Ectodermal cell (in vitro differentiated cells): ENCODE results near the gene KHDC4.
A peak's percentile ranks its signal among the peaks of the same experiment; 100 is the strongest.

Experiments
- H3K27ac ChIP-seq: 2 replicates; pipeline ENCODE4 v1.7.0; 2013; ENCODE audit warnings: mild to moderate bottlenecking, low read depth, low read length; ENCODE audit not compliant: insufficient read depth, poor library complexity, severe bottlenecking
- H3K27me3 ChIP-seq: 2 replicates; pipeline ENCODE4 v1.7.0; 2013; ENCODE audit warnings: mild to moderate bottlenecking, low read length; ENCODE audit not compliant: insufficient read depth, control insufficient read depth, poor library complexity, severe bottlenecking
- H3K36me3 ChIP-seq: one replicate; pipeline ENCODE4 v1.7.0; 2013; ENCODE audit warnings: low read length; ENCODE audit not compliant: control insufficient read depth, insufficient read depth
- H3K4me1 ChIP-seq: one replicate; pipeline ENCODE4 v1.7.0; 2013; ENCODE audit warnings: low read length; ENCODE audit not compliant: control insufficient read depth, insufficient read depth
- H3K4me3 ChIP-seq: 2 replicates; pipeline ENCODE4 v1.7.0; 2013; ENCODE audit warnings: low read depth, low read length, control low read depth; ENCODE audit not compliant: insufficient read depth
- H3K9me3 ChIP-seq: 2 replicates; pipeline ENCODE4 v1.7.0; 2013; ENCODE audit warnings: mild to moderate bottlenecking, low read length, moderate library complexity; ENCODE audit not compliant: control insufficient read depth
- WGBS, 2 experiments: methylation state at CpG; one replicate each; pipeline ENCODE4 v1.1.7; 2013; ENCODE audit warnings: missing lambda C conversion rate in 2 of 2; 5-methylcytosine and 5-hydroxymethylcytosine counted together

The KHDC4 gene

GRCh38 chr1:155929057-155929456 lies 5.2 kb downstream of the KHDC4 start:
- H3K4me1 ChIP-seq: peaks cover 18% of the 10 kb centered on the region
- no peak overlapping the region for H3K4me3 ChIP-seq
- H3K36me3 ChIP-seq: peaks cover 72% of the 10 kb centered on the region
- H3K27ac ChIP-seq: no peak overlapping the region
- no peaks in the 10 kb centered on the region for H3K9me3 ChIP-seq
- WGBS, 2 experiments: 94 to 96% methylated on average over 5 of the region's 5 CpGs
- H3K27me3 ChIP-seq: no peaks in the 10 kb centered on the region

- H3K27ac ChIP-seq: no peak overlapping the region
- peaks cover 93% of the 10 kb centered on the region for H3K36me3 ChIP-seq
Measured at GRCh38 chr1:155925506-155925905, 8.7 kb downstream of the KHDC4 start.

GRCh38 chr1:155920717-155921116 lies 13.5 kb downstream of the KHDC4 start:
- H3K36me3 ChIP-seq: peaks cover 81% of the 10 kb centered on the region
- WGBS, 2 experiments: 94 to 95% methylated on average over 3 of the region's 3 CpGs

More at GRCh38 chr1:155925506-155925905, 8.7 kb downstream of the KHDC4 start:
- Histone ChIP-seq H3K4me3 (no peak overlapping the region), H3K4me1 (no peaks in the 10 kb centered on the region), H3K27me3 (no peaks in the 10 kb centered on the region), H3K9me3 (no peaks in the 10 kb centered on the region)
- WGBS, 2 experiments: 95% methylated on average over 2 of the region's 2 CpGs

GRCh38 chr1:155919801-155920200 lies 14.4 kb downstream of the KHDC4 start:
- no peak overlapping the region for H3K27ac ChIP-seq
- peaks cover 76% of the 10 kb centered on the region for H3K36me3 ChIP-seq
- no peak overlapping the region for H3K4me3 ChIP-seq
- 82 to 93% methylated on average over 2 of the region's 2 CpGs for WGBS, 2 experiments
- no peaks in the 10 kb centered on the region for H3K4me1 ChIP-seq
- H3K9me3 ChIP-seq: no peaks in the 10 kb centered on the region
- no peaks in the 10 kb centered on the region for H3K27me3 ChIP-seq

More at GRCh38 chr1:155920717-155921116, 13.5 kb downstream of the KHDC4 start:
- Histone ChIP-seq H3K27me3 (no peaks in the 10 kb centered on the region), H3K4me1 (no peaks in the 10 kb centered on the region), H3K4me3 (no peak overlapping the region), H3K27ac (no peak overlapping the region), H3K9me3 (no peaks in the 10 kb centered on the region)

GRCh38 chr1:155918660-155919059 lies 15.6 kb downstream of the KHDC4 start:
- Histone ChIP-seq H3K4me3 (no peak overlapping the region), H3K27me3 (no peaks in the 10 kb centered on the region), H3K27ac (no peak overlapping the region), H3K9me3 (no peaks in the 10 kb centered on the region), H3K36me3 (peaks cover 77% of the 10 kb centered on the region), H3K4me1 (no peaks in the 10 kb centered on the region)
- WGBS, 2 experiments: 95 to 98% methylated on average over 3 of the region's 3 CpGs

- WGBS, 2 experiments: 95 to 100% methylated on average over 3 to 4 of the region's 6 CpGs
- H3K27me3 ChIP-seq: no peaks in the 10 kb centered on the region
- no peaks in the 10 kb centered on the region for H3K9me3 ChIP-seq
- H3K27ac ChIP-seq: no peak overlapping the region
- peaks cover 49% of the 10 kb centered on the region for H3K36me3 ChIP-seq
- peaks cover 4% of the 10 kb centered on the region for H3K4me1 ChIP-seq
- H3K4me3 ChIP-seq: no peak overlapping the region
Measured at GRCh38 chr1:155913969-155914757, 20.1 kb downstream of the KHDC4 start.

- Histone ChIP-seq H3K9me3 (no peaks in the 10 kb centered on the region), H3K27ac (no peak overlapping the region), H3K4me3 (no peak overlapping the region), H3K4me1 (peaks cover 4% of the 10 kb centered on the region), H3K27me3 (no peaks in the 10 kb centered on the region), H3K36me3 (peaks cover 37% of the 10 kb centered on the region)
- WGBS, 2 experiments: 91 to 92% methylated on average over 11 of the region's 11 CpGs
Measured at GRCh38 chr1:155912056-155912536, 22.1 kb downstream of the KHDC4 start.

- WGBS, 2 experiments: 9 to 10% methylated on average over 34 of the region's 34 CpGs
- H3K4me1 ChIP-seq: peaks cover 4% of the 10 kb centered on the region
- H3K4me3 ChIP-seq: peak within 1 kb of the TSS; percentile 82
- peaks cover 34% of the 10 kb centered on the region for H3K36me3 ChIP-seq
- H3K27ac ChIP-seq: peak within 1 kb of the TSS; percentile 72
- no peaks in the 10 kb centered on the region for H3K27me3 ChIP-seq
- no peaks in the 10 kb centered on the region for H3K9me3 ChIP-seq
Measured at GRCh38 chr1:155911156-155912055, 22.8 kb downstream of the KHDC4 start, which contains the start of gene RIT1. Gene RIT1 (minus strand): TSS chr1:155911349. CDS start chr1:155910761, 588 bp downstream.

- Histone ChIP-seq H3K9me3 (no peaks in the 10 kb centered on the region), H3K4me1 (peaks cover 4% of the 10 kb centered on the region), H3K27ac (peak overlapping the region; percentile 72), H3K27me3 (no peaks in the 10 kb centered on the region), H3K4me3 (peak overlapping the region; percentile 82), H3K36me3 (peaks cover 32% of the 10 kb centered on the region)
- WGBS, 2 experiments: 6 to 7% methylated on average over 9 to 11 of the region's 11 CpGs
Measured at GRCh38 chr1:155910621-155911121, 23.5 kb downstream of the KHDC4 start.

GRCh38 chr1:155909894-155910293 lies 24.3 kb downstream of the KHDC4 start:
- peak overlapping the region; percentile 82 for H3K4me3 ChIP-seq
- no peaks in the 10 kb centered on the region for H3K9me3 ChIP-seq
- peaks cover 35% of the 10 kb centered on the region for H3K36me3 ChIP-seq
- no peak overlapping the region for H3K27ac ChIP-seq
- no peaks in the 10 kb centered on the region for H3K27me3 ChIP-seq
- H3K4me1 ChIP-seq: peaks cover 4% of the 10 kb centered on the region
- 87 to 96% methylated on average over 4 of the region's 4 CpGs for WGBS, 2 experiments
